IMR-90 (cell line): ENCODE results near the gene EIF4E3. TPM values are rescaled to one million over a fixed set of nuclear protein-coding genes. Genes with fewer than 3 reads are reported as not detected.
A peak's percentile ranks its signal among the peaks of the same experiment; 100 is the strongest.

Experiments used
- ATAC-seq: fragments of 200-7000 bp; cut with Tn5 transposase; 2 replicates; pipeline ENCODE4 v1.9.1; 2020; ENCODE audit warnings: low read depth, mild to moderate bottlenecking, moderate library complexity
- BruUV-seq: library from RNA; stranded (reverse); fragments of 400-500 nt; replicated peaks from 2 replicates; lab custom pipeline; 2021; lab: Mats Ljungman, UMichigan
- CTCF ChIA-PET: fragments of 300-600 bp; formaldehyde crosslinking; extraction: SDS; loops from one replicate; lab custom pipeline; 2021; ENCODE audit warnings: antibody characterized with exemption; lab: Yijun Ruan, JAX
- POLR2A ChIA-PET: fragments of 300-600 bp; sonication (Branson Sonifier 250); formaldehyde crosslinking; loops from one replicate; lab custom pipeline; 2022; ENCODE audit warnings: antibody characterized with exemption; ENCODE audit not compliant: unreplicated experiment; lab: Charles Lee
- DNase-seq: peaks from one replicate; pipeline ENCODE4 v3.0.0; 2013
- H2AFZ ChIP-seq: replicated peaks from 2 replicates; pipeline ENCODE3; 2013; ENCODE audit warnings: low read length, mild to moderate bottlenecking; ENCODE audit not compliant: poor library complexity
- H2AK5ac ChIP-seq: 2 replicates; pipeline ENCODE4 v1.6.1; 2013; ENCODE audit warnings: low read depth, low read length, inconsistent platforms
- H2AK9ac ChIP-seq: replicated peaks from 2 replicates; pipeline ENCODE3; 2013; ENCODE audit warnings: mild to moderate bottlenecking, low read depth, low read length, moderate library complexity; ENCODE audit not compliant: poor library complexity
- H2BK120ac ChIP-seq: 2 replicates; pipeline ENCODE4 v1.6.1; 2013; ENCODE audit warnings: low read depth, low read length, inconsistent platforms
- H2BK15ac ChIP-seq: 3 replicates; pipeline ENCODE4 v1.6.1; 2013; ENCODE audit warnings: low read depth, low read length, inconsistent platforms
- H2BK20ac ChIP-seq: 2 replicates; pipeline ENCODE4 v1.6.1; 2013; ENCODE audit warnings: low read depth, mild to moderate bottlenecking, inconsistent platforms, low read length, moderate library complexity
- H2BK5ac ChIP-seq: 2 replicates; pipeline ENCODE4 v1.6.1; 2013; ENCODE audit warnings: mild to moderate bottlenecking, low read depth, low read length, inconsistent platforms; ENCODE audit not compliant: poor library complexity, severe bottlenecking
- H3K14ac ChIP-seq: replicated peaks from 2 replicates; pipeline ENCODE4 v1.6.1; 2013; ENCODE audit warnings: low read depth, low read length, inconsistent platforms
- H3K18ac ChIP-seq: 2 replicates; pipeline ENCODE4 v1.6.1; 2013; ENCODE audit warnings: low read depth, low read length, control low read depth
- H3K23ac ChIP-seq: 2 replicates; pipeline ENCODE4 v1.6.1; 2013; ENCODE audit warnings: low read depth, low read length, inconsistent platforms
- H3K27ac ChIP-seq: 2 replicates; pipeline ENCODE4 v1.5.1; 2013; ENCODE audit warnings: mild to moderate bottlenecking, control low read depth, low read length; ENCODE audit not compliant: insufficient read depth
- H3K27me3 ChIP-seq: 2 replicates; pipeline ENCODE4 v1.6.1; 2013; ENCODE audit warnings: low read length; ENCODE audit not compliant: control insufficient read depth, insufficient read depth
- H3K36me3 ChIP-seq: 2 replicates; pipeline ENCODE4 v1.6.1; 2013; ENCODE audit warnings: low read length, mixed read lengths; ENCODE audit not compliant: control insufficient read depth, insufficient read depth
- H3K4ac ChIP-seq: 2 replicates; pipeline ENCODE4 v1.6.1; 2013; ENCODE audit warnings: low read depth, low read length, inconsistent platforms
- H3K4me1 ChIP-seq: 2 replicates; pipeline ENCODE4 v1.6.1; 2013; ENCODE audit warnings: low read length, mixed read lengths; ENCODE audit not compliant: control insufficient read depth, insufficient read depth
- H3K4me2 ChIP-seq: 2 replicates; pipeline ENCODE4 v1.6.1; 2013; ENCODE audit warnings: low read depth, mild to moderate bottlenecking, control low read depth, low read length, moderate library complexity
- H3K4me3 ChIP-seq: 2 replicates; pipeline ENCODE4 v1.5.1; 2013; ENCODE audit warnings: low read depth, mild to moderate bottlenecking, control low read depth, low read length, moderate library complexity; ENCODE audit not compliant: insufficient read depth
- H3K56ac ChIP-seq: 2 replicates; pipeline ENCODE4 v1.6.1; 2013; ENCODE audit warnings: low read length, inconsistent platforms; ENCODE audit not compliant: insufficient read depth; ENCODE audit errors: extremely low read depth
- H3K79me1 ChIP-seq, 2 experiments: 2 replicates each; pipeline ENCODE4 v1.6.1; 2013; ENCODE audit warnings: low read length in 2 of 2, inconsistent platforms in 1 of 2, low read depth in 1 of 2
- H3K9ac ChIP-seq: 2 replicates; pipeline ENCODE4 v1.6.1; 2013; ENCODE audit warnings: low read depth, low read length, control low read depth
- H3K9me1 ChIP-seq: 2 replicates; pipeline ENCODE4 v1.6.1; 2013; ENCODE audit warnings: low read length, inconsistent platforms; ENCODE audit not compliant: insufficient read depth
- H3K9me3 ChIP-seq: 2 replicates; pipeline ENCODE4 v1.6.1; 2013; ENCODE audit warnings: low read length; ENCODE audit not compliant: control insufficient read depth, insufficient read depth
- H4K20me1 ChIP-seq: 2 replicates; pipeline ENCODE4 v1.6.1; 2013; ENCODE audit warnings: low read length, inconsistent platforms; ENCODE audit not compliant: insufficient read depth
- H4K5ac ChIP-seq: 2 replicates; pipeline ENCODE4 v1.6.1; 2013; ENCODE audit warnings: mild to moderate bottlenecking, low read depth, low read length, control low read depth
- H4K8ac ChIP-seq, 2 experiments: 2 replicates each; pipeline ENCODE4 v1.6.1; 2013; ENCODE audit warnings: low read depth in 2 of 2, low read length in 2 of 2, control low read depth in 1 of 2, inconsistent platforms in 1 of 2
- H4K91ac ChIP-seq: 2 replicates; pipeline ENCODE4 v1.6.1; 2013; ENCODE audit warnings: low read depth, low read length, inconsistent platforms; ENCODE audit not compliant: insufficient read depth
- BHLHE40 ChIP-seq: fragments of 150-350 bp; IDR thresholded peaks from 2 replicates; pipeline ENCODE4 v1.6.1; 2016; ENCODE audit warnings: mild to moderate bottlenecking, low read depth, low read length
- CEBPB ChIP-seq: IDR thresholded peaks from 2 replicates; pipeline ENCODE4 v1.6.1; 2012; ENCODE audit warnings: low read depth, low read length, improper control_type of control experiment
- CTCF ChIP-seq: conservative IDR thresholded peaks from 2 replicates; pipeline ENCODE4 v1.5.1; 2012; ENCODE audit warnings: mild to moderate bottlenecking, low read depth, low read length, improper control_type of control experiment
- FOS ChIP-seq: fragments of 150-350 bp; IDR thresholded peaks from 2 replicates; pipeline ENCODE4 v1.6.1; 2016; ENCODE audit warnings: low read depth, low read length
- MXI1 ChIP-seq: IDR thresholded peaks from 2 replicates; pipeline ENCODE4 v1.6.1; 2012; ENCODE audit warnings: low read depth, mild to moderate bottlenecking, low read length, moderate library complexity, borderline replicate concordance
- NFE2L2 ChIP-seq: fragments of 150-350 bp; IDR thresholded peaks from 2 replicates; pipeline ENCODE4 v1.6.1; 2016; ENCODE audit warnings: low read depth, mild to moderate bottlenecking, low read length
- WGBS, 2 experiments: methylation state at CpG; one replicate each; pipeline versions ENCODE4 v1.1.5 to v1.1.7; 2013; ENCODE audit warnings: missing lambda C conversion rate in 2 of 2; ENCODE audit not compliant: insufficient read length in 1 of 2; ENCODE audit errors: extremely low coverage in 2 of 2; 5-methylcytosine and 5-hydroxymethylcytosine counted together
- dilution Hi-C: fragments of 300-500 bp; cut with HindIII; formaldehyde crosslinking; loops from one replicate; pipeline ENCODE4 v1.14.3; 2018; ENCODE audit warnings: low sequenced_read_pairs; ENCODE audit not compliant: unreplicated experiment
- in situ Hi-C: fragments of 300-500 bp; cut with MboI; formaldehyde crosslinking; loops from 3 replicates; pipeline ENCODE4 v1.14.3; 2019; ENCODE audit warnings: low sequenced_read_pairs, inconsistent platforms, mixed read lengths
- intact Hi-C: fragments of 100-400 bp; cut with micrococcal nuclease; formaldehyde crosslinking; loops from 2 replicates; pipeline ENCODE4 v1.10.0; 2022
- polyA plus RNA-seq, 3 experiments: library from polyadenylated mRNA; depleted of rRNA; stranded (reverse); fragments of >200 nt; gene quantifications; 2 replicates each; pipeline ENCODE4 v1.2.3, GENCODE V29; 2012; ENCODE audit warnings: low replicate concordance in 1 of 3
- total RNA-seq: library from RNA; depleted of rRNA; stranded (reverse); fragments of >200 nt; gene quantifications from 2 replicates; pipeline ENCODE4 v1.2.3, GENCODE V29; 2012

The EIF4E3 gene
- total and polyA plus RNA-seq, 2 of the 4 experiments (the other 2 are of a cell fraction) = 0.72 to 1.1 TPM

- Histone ChIP-seq H3K4ac (no peak overlapping the region), H3K9ac (no peak overlapping the region), H3K4me2 (peak overlapping the region; percentile 60), H4K8ac (no peak overlapping the region), H4K5ac (no peak overlapping the region), H2AFZ (no peak overlapping the region), H3K27me3 (peaks cover 40% of the 10 kb centered on the region), H3K36me3 (no peaks in the 10 kb centered on the region), H2BK120ac (no peak overlapping the region), H3K4me1 (peaks cover 3% of the 10 kb centered on the region; the same call in 1 of the 2 replicates), H2AK9ac (no peak overlapping the region), H2BK5ac (no peak overlapping the region), H4K91ac (no peak overlapping the region), H3K56ac (no peak overlapping the region), H3K9me1 (no peaks in the 10 kb centered on the region), H3K23ac (no peak overlapping the region), H3K14ac (no peak overlapping the region), H3K4me3 (no peak overlapping the region), H4K20me1 (no peaks in the 10 kb centered on the region), H2BK20ac (no peak overlapping the region), H3K27ac (no peak overlapping the region), H3K18ac (no peak overlapping the region), H2AK5ac (no peak overlapping the region), H3K9me3 (no peaks in the 10 kb centered on the region; the same call in 1 of the 2 replicates), H3K79me1 (no peaks in the 10 kb centered on the region), H2BK15ac (no peak overlapping the region)
- intact Hi-C loops = no loop called here
- TF ChIP-seq BHLHE40 (peak; percentile 93), MXI1 (no peak), FOS (peak; percentile 33; the same call in 1 of the 2 replicates), CTCF (no peak), NFE2L2 (no peak), CEBPB (peak; percentile 65)
- DNase-seq (peak; percentile 64), ATAC-seq (peak; percentile 94)
- ChIA-PET CTCF (no interaction called here), POLR2A (no interaction called here)
- dilution Hi-C loops = no loop called here
- no TSS peak for BruUV-seq
- WGBS, 2 experiments = no CpG with 5 or more reads among the region's 8 CpGs
- in situ Hi-C loops = no loop called here
Measured at GRCh38 chr3:71629289-71629688, 95.9 kb downstream of the EIF4E3 start.
